HG03565 (cell line): ENCODE measurements around the gene SNAPIN.

ENCODE experiments used
- ATAC-seq: cut with Tn5 transposase; IDR thresholded peaks from one replicate; pipeline ENCODE4 v1.9.1; 2021; ENCODE audit warnings: mild to moderate bottlenecking, moderate library complexity; ENCODE audit not compliant: unreplicated experiment

The SNAPIN gene

DNA sequence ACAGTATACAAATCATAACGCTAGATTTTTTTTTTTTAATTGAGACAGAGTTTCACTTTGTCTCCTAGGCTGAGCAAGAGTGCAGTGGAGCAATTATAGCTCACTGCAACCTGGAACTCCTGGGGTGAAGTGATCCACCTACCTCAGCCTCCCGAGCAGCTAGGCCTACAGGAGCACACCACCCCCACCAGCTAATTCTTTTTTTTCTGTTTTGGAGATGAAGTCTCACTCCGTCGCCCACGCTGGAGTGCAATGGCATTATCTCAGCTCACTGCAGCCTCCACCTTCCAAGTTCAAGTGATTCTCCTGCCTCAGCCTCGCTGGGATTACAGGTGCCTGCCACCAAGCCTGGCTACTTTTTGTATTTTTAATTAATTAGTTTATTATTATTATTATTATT lies 41.3 kb downstream of the SNAPIN start:
- no peak for ATAC-seq

DNA sequence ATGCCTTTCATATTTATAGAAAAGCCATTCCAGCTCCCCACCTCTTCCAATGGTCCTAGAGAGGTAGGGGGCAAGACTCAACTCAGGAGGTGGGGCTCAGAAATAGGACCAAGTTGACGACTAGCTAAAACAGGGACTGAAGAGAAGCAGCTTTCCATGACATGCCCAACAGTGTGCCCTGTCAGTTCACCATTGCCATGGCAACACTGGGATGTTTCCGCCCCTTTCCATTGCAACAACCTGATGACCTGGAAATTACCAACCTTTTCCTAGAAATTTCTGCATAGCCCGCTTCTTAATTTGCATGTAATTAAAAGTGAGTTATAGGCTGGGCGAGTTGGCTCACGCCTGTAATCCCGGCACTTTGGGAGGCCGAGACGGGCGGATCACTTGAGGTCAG lies 47.0 kb downstream of the SNAPIN start:
- no peak for ATAC-seq

DNA sequence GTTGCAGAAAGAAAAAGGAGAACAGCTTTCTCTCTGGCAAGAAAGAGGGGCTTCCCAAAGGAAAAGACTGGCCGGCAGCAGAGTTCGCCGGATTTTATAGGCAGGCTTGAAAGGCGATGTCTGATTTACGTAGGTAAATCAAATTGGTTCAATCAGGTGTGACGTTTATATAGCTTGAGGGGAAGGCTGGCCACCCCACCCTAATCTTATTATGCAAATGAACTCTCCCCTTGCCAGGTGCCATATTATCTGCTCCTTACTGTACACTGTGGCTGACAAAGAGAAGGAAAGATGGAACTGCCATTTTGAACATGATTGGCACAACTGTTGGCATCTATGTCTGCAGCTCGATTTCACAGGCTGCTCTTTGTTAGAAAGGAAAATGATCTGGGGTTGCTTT lies 52.5 kb downstream of the SNAPIN start:
- no peak for ATAC-seq
